Mammary epithelial cell (primary cell): Measurements from ENCODE around the gene NUDT16L1.

Source experiments
- EZH2 ChIP-seq: IDR thresholded peaks from 2 replicates; pipeline ENCODE4 v1.6.1; 2012; ENCODE audit warnings: low read length, inconsistent platforms, borderline replicate concordance
- TF ChIP-seq, protein P1 (sequence below), 2 donors: IDR thresholded peaks in 1 of 2; conservative IDR thresholded peaks in 1 of 2; 2 replicates each; pipeline ENCODE4 v1.5.1; 2011 to 2012; ENCODE audit warnings: inconsistent platforms in 2 of 2, low read length in 2 of 2, mild to moderate bottlenecking in 2 of 2, control low read depth in 1 of 2, low read depth in 1 of 2; ENCODE audit not compliant: insufficient read depth in 1 of 2; ENCODE audit errors: extremely low read depth in 1 of 2

DNA sequence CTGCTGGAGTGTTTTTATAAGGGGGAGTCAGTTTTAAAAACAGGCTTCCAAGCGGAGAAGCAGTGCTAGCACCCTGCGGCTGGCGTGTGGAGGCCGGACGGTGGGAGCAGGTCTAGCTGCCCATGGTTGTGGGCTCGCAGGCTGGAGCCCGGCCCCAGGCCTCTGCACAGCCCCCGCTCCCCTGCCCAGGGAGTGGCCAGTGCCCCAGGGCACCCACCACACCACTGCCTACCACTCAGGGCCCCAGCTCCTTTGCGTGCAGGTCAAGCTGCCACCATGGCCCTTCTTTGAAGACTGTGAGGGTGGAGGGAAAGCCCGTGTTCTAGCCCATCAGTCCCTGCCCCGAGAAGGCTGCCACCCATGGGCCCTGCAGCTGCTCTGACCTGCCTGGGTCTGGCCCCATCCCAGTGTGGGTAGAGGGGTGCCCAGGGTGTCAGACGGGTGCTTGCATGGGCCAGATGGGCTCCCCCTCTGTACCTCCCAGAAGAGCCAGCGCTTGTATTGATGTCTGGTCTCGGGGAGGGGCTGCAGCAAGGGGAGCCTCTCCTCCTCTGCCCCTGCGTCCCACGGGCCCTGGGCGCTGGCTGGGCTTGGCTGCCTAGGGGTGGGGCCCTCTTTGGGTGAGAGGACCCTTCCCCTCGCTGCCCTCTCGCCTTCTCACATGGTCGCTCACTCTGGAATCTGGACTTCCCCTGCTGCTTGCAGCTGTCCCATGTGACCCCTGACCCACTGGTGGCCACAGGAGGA lies 1.5 kb upstream of the NUDT16L1 start:
- TF ChIP-seq, protein P1, sequence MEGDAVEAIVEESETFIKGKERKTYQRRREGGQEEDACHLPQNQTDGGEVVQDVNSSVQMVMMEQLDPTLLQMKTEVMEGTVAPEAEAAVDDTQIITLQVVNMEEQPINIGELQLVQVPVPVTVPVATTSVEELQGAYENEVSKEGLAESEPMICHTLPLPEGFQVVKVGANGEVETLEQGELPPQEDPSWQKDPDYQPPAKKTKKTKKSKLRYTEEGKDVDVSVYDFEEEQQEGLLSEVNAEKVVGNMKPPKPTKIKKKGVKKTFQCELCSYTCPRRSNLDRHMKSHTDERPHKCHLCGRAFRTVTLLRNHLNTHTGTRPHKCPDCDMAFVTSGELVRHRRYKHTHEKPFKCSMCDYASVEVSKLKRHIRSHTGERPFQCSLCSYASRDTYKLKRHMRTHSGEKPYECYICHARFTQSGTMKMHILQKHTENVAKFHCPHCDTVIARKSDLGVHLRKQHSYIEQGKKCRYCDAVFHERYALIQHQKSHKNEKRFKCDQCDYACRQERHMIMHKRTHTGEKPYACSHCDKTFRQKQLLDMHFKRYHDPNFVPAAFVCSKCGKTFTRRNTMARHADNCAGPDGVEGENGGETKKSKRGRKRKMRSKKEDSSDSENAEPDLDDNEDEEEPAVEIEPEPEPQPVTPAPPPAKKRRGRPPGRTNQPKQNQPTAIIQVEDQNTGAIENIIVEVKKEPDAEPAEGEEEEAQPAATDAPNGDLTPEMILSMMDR (conservative IDR thresholded peaks at IDR 0.05 in 1 of 2, IDR thresholded peaks at IDR 0.05 in 1 of 2; ENCODE audit: extremely low read depth in 1 of 2, insufficient read depth in 1 of 2, low read depth in 1 of 2, low read length in 2 of 2): no peak
- no peak for TF ChIP-seq EZH2
